SK-N-MC (cell line): Measurements from ENCODE around the gene INSIG1.

Source experiments
- DNase-seq: peaks from one replicate; pipeline ENCODE4 v3.0.0-alpha.2; 2011; ENCODE audit warnings: low read depth, low spot score
- H3K27ac ChIP-seq: fragments of 200-600 bp; sonication (generic); 2 replicates; pipeline ENCODE4 v1.5.1; 2016; ENCODE audit warnings: mixed run types
- H3K36me3 ChIP-seq: fragments of 200-600 bp; sonication (generic); 2 replicates; pipeline ENCODE4 v1.6.1; 2017; ENCODE audit warnings: antibody characterized with exemption, low read length, mixed read lengths; ENCODE audit not compliant: insufficient read depth
- H3K4me3 ChIP-seq: fragments of 200-600 bp; sonication (generic); 2 replicates; pipeline ENCODE4 v1.5.1; 2016
- H3K9ac ChIP-seq: fragments of 200-600 bp; sonication (generic); 2 replicates; pipeline ENCODE4 v1.8.0; 2017; ENCODE audit warnings: mixed run types, mixed read lengths; ENCODE audit not compliant: insufficient read length
- H3K9me3 ChIP-seq: fragments of 200-600 bp; sonication (generic); 2 replicates; pipeline ENCODE4 v1.6.1; 2017; ENCODE audit warnings: low read depth, mild to moderate bottlenecking, antibody characterized with exemption, low read length, moderate library complexity, mixed read lengths
- EZH2 ChIP-seq: fragments of 200-600 bp; sonication (generic); IDR thresholded peaks from one replicate; pipeline ENCODE4 v1.6.1; 2017; ENCODE audit warnings: antibody characterized with exemption
- FOXP2 ChIP-seq: optimal IDR thresholded peaks from 2 replicates; pipeline ENCODE3; 2011; ENCODE audit warnings: mild to moderate bottlenecking, moderate library complexity; ENCODE audit not compliant: insufficient read depth; ENCODE audit errors: extremely low read length, control extremely low read depth
- POLR2AphosphoS5 ChIP-seq: IDR thresholded peaks from 2 replicates; pipeline ENCODE4 v1.6.1; 2012; ENCODE audit warnings: mild to moderate bottlenecking, low read depth, low read length, borderline replicate concordance

Gene INSIG1

DNA sequence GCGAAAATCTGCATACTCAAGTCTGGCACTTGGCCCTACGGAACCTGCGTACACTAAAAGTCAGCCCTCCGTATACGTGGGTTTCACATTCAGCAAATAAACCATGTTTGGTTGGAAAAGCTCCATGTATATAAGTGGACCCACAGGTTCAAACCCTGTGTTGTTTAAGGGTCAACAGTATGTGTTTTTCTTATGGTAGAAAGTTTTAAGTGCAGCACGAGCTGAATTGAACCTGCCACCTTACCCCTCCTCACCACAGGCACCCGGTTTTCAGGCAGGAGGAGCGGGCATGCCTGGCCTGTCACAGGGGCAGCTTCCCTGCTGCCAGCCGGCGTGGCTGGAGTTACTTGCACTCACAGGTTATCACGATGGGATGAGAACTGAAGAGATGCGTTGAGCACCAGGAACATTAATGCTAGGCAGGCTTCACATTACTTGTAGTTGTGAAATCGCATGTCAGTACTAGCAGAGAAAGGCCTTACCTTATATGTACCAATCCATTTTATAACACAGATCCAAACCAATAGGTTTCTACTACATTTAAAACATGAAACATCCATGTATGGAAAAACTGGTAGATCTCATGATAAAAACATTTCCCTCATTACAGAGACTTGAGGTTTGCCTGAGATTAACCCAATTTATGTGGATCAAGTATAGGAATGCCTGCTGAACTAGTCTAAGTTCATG is 12.9 kb downstream of the INSIG1 start:
- TF ChIP-seq EZH2 (no peak), FOXP2 (no peak), POLR2AphosphoS5 (no peak; the same call in 1 of the 2 replicates)
- H3K27ac ChIP-seq = no peak overlapping the region
- H3K36me3 ChIP-seq = peaks cover 51% of the 10 kb centered on the region
- H3K4me3 ChIP-seq = no peak overlapping the region
- no peaks in the 10 kb centered on the region for H3K9me3 ChIP-seq
- no peak for DNase-seq
- H3K9ac ChIP-seq = no peak overlapping the region

DNA sequence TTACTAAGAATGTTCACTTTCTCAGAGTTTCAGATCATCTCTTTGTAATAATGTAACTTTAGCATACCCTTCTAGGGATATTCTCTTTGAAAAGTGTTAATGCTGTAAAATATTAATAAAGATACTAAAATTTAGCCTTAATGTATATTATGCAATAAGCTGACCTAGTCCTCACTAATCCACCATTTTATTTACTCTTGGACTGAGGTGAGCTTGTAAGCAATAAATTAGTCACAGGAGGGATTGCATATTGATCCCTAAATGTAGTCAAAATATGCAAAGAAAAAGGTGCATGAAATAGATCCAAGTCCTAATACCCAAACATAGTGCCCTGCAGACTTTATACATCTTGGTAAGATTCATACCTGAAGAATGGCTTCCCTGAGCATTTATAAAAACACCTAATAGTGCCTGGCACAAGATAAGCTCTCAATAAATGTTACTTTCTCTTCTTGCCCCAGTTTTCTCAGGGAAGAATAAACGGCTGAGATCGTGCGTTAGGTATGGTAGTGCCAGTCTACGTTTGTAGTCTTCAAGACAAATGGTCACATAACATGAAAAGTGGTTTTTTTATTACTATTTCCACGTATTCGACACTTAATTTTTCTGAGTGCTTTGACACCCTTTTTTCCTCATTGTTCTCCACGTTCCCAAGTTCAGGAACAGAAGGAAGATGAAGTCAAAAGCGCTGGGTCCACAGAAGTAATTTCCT is 14.3 kb downstream of the INSIG1 start:
- Histone ChIP-seq H3K9ac (no peak overlapping the region), H3K36me3 (peaks cover 37% of the 10 kb centered on the region), H3K4me3 (no peak overlapping the region), H3K9me3 (no peaks in the 10 kb centered on the region), H3K27ac (no peak overlapping the region)
- no peak for DNase-seq
- TF ChIP-seq FOXP2 = no peak
- peak; percentile 22; the same call in 1 of the 2 replicates for TF ChIP-seq POLR2AphosphoS5
- TF ChIP-seq EZH2 = no peak

DNA sequence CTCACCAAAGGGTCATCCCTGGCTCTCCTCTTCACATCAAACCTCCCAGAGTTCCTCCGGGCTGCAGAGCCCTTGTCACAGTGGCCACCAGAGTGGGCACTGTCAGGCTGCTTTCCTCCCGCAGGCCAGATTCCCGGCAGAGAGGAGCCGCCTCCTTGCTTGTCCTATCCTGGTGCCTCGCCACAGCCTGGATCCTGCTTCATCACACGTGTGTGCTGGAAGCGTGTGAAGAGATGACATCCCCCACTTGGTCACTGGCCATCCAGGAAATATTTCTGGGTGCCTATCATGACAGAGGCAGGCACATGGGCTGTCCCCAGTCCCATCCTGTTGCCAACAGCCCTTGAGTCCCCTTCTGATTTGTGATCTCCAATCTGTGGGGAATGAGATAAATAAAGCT is 15.0 kb downstream of the INSIG1 start:
- H3K27ac ChIP-seq = no peak overlapping the region
- H3K9me3 ChIP-seq = no peaks in the 10 kb centered on the region
- no peak for DNase-seq
- H3K36me3 ChIP-seq = peaks cover 31% of the 10 kb centered on the region
- no peak overlapping the region for H3K9ac ChIP-seq
- TF ChIP-seq POLR2AphosphoS5 (no peak), EZH2 (no peak), FOXP2 (no peak)
- H3K4me3 ChIP-seq = no peak overlapping the region

DNA sequence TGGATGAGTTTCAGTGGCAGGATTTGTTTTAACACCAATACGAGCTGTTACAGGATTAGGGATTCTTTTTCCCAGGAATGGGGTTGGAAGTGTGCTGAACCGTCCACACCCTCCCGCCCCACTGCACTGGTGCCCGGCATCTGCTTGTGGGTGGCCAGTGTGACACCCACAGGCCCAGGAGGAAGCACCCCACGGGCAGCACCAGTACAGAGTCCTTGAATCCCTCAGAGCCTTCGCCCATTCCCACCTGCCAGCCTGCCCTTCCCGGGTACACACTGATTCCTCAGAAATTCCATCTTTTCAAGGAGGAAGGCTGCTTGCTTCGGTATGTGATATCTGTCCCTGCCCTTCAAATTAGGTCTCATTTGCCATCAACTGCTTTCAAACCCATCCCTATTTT is 15.4 kb downstream of the INSIG1 start:
- Histone ChIP-seq H3K9ac (no peak overlapping the region), H3K36me3 (peaks cover 26% of the 10 kb centered on the region), H3K27ac (no peak overlapping the region), H3K4me3 (no peak overlapping the region), H3K9me3 (no peaks in the 10 kb centered on the region)
- TF ChIP-seq EZH2 = no peak
- TF ChIP-seq FOXP2 = no peak
- no peak for DNase-seq

DNA sequence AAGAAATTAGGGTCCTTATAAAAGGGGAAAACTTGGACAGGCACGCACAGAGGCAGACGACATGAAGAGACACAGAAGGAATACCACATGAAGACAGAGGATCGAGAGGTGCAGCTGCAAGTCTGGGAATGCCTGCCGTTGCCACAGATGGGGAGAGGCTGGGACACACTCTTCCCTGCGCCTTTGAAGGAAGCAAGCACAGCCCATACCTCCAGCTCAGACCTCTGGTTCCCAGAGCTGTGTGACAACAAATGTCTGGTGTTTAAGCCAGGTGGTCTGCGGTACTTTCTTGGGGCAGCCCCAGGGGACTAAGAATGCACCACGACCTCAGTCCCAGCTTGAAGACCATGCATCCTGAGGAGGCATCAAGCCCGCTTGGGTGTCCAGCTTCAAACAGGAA is 18.3 kb downstream of the INSIG1 start:
- no peaks in the 10 kb centered on the region for H3K36me3 ChIP-seq
- DNase-seq = no peak
- no peak overlapping the region for H3K4me3 ChIP-seq
- no peaks in the 10 kb centered on the region for H3K9me3 ChIP-seq
- H3K9ac ChIP-seq = no peak overlapping the region
- TF ChIP-seq EZH2 (no peak), POLR2AphosphoS5 (no peak), FOXP2 (no peak)
- H3K27ac ChIP-seq = no peak overlapping the region

DNA sequence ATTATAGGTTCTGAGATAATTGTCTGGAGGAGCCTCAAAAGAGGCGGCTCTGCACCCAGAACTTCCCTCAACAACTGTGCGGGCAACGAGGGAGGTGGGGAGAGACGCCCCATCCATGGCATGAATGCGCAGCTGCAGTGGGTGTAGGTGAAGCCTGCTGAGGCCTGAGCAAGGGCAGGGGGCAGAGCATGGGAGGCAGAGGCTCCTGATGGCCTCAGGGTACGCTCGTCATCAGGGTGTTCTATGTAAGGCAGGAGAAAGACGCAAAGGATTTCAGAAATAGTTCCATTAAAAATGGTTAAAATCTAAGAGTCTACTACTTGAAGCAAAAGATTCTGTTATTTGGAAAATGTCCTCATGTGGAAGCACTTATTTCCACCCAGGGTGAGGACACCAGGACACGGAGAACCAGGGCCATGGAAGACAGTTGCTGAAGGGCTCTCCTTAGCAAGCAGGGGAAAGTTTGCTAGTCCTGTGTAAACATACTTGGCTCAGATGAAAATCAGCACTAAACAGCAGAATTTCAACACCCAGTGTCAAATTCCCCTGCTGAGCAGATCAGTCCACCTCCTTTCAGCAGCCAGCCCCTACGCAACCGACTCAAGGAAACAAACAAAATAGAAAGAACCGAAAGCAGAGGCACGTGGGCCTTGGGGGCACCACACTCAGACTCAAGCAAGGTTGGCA is 18.9 kb downstream of the INSIG1 start:
- H3K36me3 ChIP-seq = no peaks in the 10 kb centered on the region
- H3K4me3 ChIP-seq = no peak overlapping the region
- no peak overlapping the region for H3K27ac ChIP-seq
- no peak for TF ChIP-seq EZH2
- TF ChIP-seq POLR2AphosphoS5 = no peak
- TF ChIP-seq FOXP2 = no peak
- no peaks in the 10 kb centered on the region for H3K9me3 ChIP-seq
- H3K9ac ChIP-seq = no peak overlapping the region
- no peak for DNase-seq

DNA sequence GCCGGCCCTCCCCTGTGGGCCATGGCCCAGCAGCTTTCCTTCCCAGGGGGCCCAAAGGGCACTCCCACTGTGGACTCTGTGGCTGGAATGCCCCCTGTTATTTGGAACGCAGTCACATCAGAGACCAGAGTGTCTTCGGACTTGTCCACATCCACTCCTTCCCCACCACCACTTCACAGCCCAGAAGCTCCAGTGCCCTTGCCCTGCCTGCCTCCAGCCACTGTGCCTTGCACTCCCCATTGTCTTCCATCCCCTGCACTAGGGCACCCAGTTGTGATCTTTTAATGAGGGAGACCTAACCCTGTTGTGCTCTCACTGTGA is 19.4 kb downstream of the INSIG1 start:
- no peak for DNase-seq
- Histone ChIP-seq H3K27ac (no peak overlapping the region), H3K36me3 (no peaks in the 10 kb centered on the region), H3K4me3 (no peak overlapping the region), H3K9me3 (no peaks in the 10 kb centered on the region), H3K9ac (no peak overlapping the region)
- TF ChIP-seq EZH2 (no peak), POLR2AphosphoS5 (no peak), FOXP2 (no peak)

DNA sequence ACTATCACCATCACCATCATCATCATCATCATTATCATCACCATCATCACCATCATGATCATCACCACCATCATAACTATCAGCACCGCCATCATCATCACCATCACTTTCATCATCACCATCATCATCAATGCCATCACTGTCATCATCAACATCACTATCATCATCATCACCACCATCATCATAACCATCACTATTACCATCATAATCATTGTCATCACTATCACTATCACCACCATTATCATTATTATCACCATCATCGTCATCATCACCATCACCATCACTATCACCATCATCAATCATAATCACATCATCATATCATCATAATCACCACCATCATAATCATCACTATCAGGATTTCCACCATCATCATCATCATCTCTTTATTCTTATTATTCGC is 20.6 kb downstream of the INSIG1 start:
- H3K4me3 ChIP-seq = no peak overlapping the region
- no peaks in the 10 kb centered on the region for H3K9me3 ChIP-seq
- H3K27ac ChIP-seq = no peak overlapping the region
- TF ChIP-seq FOXP2 (no peak), EZH2 (no peak), POLR2AphosphoS5 (no peak)
- H3K36me3 ChIP-seq = no peaks in the 10 kb centered on the region
- no peak for DNase-seq
- H3K9ac ChIP-seq = no peak overlapping the region
